SK-N-MC (cell line): Measurements from ENCODE around the gene ZNF526.

ENCODE experiments used
- EZH2 ChIP-seq: fragments of 200-600 bp; sonication (generic); IDR thresholded peaks from one replicate; pipeline ENCODE4 v1.6.1; 2017; ENCODE audit warnings: antibody characterized with exemption
- FOXP2 ChIP-seq: optimal IDR thresholded peaks from 2 replicates; pipeline ENCODE3; 2011; ENCODE audit warnings: mild to moderate bottlenecking, moderate library complexity; ENCODE audit not compliant: insufficient read depth; ENCODE audit errors: extremely low read length, control extremely low read depth
- POLR2AphosphoS5 ChIP-seq: IDR thresholded peaks from 2 replicates; pipeline ENCODE4 v1.6.1; 2012; ENCODE audit warnings: mild to moderate bottlenecking, low read depth, low read length, borderline replicate concordance

DNA sequence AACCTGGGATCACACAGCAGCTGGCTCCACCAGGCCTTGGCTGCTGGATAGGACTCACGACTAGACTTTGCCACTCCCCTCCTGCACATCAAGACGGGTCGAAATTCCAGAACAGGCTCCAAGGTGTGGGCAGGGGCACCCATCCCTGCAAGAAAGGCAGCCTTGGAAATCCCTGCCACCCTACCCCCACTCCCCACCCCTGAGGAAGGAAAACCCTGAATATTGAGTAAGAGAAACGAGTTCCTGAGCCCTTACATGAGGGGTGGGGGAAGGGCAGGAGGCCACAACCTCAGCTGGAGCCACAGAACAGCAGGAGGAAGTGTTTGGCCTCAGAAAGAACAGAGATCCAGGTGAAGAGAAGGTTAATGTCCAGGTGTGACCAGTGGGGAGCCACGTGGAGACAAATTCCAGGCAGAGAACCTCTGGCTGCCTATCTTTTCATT is 22.7 kb upstream of the ZNF526 start:
- TF ChIP-seq FOXP2, result no peak
- no peak for TF ChIP-seq POLR2AphosphoS5
- TF ChIP-seq EZH2, result no peak
